GM19468 (cell line): ENCODE data around the gene TLE5.
"Not testable (repeated sequence)": the region's sequence is repeated elsewhere in the genome, so short reads cannot be mapped to it uniquely, and the experiment has no call there.

Experiments
- ATAC-seq: cut with Tn5 transposase; IDR thresholded peaks from one replicate; pipeline ENCODE4 v1.9.1; 2021; ENCODE audit warnings: mild to moderate bottlenecking, moderate library complexity, moderate number of reproducible peaks; ENCODE audit not compliant: unreplicated experiment; ENCODE audit errors: extremely low read depth

The TLE5 gene

DNA sequence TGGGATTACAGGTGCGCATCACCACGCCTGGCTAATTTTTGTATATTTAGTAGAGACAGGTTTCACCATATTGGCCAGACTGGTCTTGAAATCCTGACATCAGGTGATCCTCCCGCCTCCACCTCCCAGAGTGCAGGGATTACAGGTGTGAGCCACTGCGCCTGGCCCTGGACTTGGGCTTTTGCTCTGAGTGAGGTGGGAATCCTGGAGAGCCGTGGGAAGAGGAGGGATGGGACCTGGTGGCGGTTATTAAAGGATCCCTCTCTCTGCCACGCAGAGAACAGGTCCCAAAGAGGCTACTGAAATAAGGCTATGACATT lies 1.7 kb upstream of the TLE5 start:
- ATAC-seq, result no peak

- ATAC-seq, result no peak
These were observed 823 bp downstream of the TLE5 start for GRCh38 chr19:3061182-3062161.

DNA sequence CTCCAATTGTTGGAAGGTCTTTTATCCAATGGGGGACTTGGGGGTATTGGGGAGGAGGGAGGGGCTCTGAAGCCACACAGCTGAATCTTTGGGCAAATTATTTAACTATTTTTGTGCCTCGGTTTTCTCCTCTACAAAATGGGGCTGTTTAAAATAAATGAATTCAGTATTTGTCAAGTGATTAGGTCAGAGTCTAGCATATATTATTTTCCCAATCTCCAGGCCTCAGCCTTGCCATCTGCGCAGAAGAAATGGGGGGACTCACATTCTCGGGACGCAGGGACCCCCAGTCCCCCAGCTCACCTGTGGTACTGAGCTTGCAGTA lies 1.5 kb downstream of the TLE5 start:
- no peak for ATAC-seq

GRCh38 chr19:3059653-3060052 lies 2.6 kb downstream of the TLE5 start:
- no peak for ATAC-seq

DNA sequence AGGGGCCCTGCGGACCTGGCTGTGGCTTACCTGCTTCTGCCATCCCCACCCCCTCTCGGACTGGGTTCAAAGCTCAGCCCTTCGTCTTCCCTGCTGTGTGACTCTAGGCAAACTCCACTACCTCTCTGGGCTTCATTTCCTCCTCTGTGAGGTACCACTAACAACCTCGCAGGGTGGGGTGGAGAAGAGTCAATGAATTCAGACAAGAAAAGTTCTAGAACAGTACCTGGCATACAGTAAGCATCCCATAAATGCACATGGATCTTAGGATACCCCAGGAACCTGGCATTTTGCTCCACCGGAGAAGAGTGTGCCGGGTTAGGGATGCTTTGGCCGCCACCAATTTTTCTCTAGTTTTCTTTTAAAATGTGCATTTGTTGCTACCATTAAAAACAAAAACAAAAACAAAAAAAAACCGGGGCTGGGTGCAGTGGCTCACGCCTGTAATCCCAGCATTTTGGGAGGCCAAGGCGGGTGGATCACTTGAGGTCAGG lies 3.4 kb downstream of the TLE5 start:
- no peak for ATAC-seq

- ATAC-seq, result no peak
These were observed 4.1 kb downstream of the TLE5 start for GRCh38 chr19:3058009-3058820.

DNA sequence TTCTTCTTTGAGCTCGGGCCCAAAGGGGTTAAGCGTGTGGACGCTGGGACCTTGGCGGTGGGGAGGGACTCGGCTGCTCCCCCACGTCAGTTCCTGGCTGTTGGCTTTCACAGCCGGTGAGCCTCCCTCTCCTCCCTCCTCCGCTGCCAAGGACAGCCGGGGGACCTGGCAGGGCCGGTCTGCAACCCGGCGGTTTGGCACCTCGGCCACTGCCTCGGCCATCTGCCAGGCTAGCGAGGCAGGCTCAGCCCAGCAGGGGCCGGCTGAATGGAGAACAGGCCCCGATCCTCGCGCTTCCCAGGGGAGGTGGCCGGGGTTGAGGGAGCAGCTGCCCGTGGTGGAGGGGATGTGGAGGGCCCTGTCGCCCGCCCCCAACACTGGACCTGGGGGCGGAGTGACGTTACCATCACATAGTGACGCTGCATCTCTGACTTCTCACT lies 5.0 kb downstream of the TLE5 start:
- ATAC-seq, result no peak

DNA sequence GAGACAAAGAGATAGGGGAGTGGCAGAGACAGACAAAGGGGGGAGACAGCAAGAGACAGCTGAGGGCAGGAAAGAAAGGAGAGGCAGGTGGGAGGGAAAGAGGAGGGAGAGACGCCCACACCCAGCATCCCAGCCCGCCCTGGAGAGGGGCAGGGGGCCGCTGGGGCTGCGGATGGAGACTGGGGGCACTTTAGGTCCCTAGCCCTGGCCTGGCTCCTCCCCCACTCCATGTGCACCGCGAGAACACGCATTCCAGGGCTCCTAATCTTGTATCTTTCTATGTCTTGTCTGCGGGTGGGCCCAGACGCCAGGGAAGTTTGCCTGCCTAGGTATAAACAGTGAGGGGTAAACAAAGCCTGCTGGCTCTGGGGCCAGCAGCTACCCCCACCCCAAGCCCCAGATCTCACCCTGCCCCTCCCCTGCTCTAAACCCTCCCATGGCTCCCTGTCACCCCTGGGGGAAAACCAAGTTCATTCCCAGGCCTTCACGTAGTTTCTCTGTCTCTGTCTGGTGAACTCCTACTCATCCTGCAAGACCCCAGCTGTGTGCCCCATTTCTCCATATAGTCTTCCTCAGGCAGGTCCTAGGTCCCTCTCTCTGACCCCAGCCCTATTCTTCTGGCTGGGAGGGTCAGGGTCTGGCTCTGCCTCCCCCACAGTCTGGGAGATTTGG lies 5.7 kb downstream of the TLE5 start:
- ATAC-seq, result no peak

GRCh38 chr19:3055741-3056416 lies 6.4 kb downstream of the TLE5 start:
- no peak for ATAC-seq

GRCh38 chr19:3054972-3055740 lies 7.1 kb downstream of the TLE5 start:
- no peak for ATAC-seq

DNA sequence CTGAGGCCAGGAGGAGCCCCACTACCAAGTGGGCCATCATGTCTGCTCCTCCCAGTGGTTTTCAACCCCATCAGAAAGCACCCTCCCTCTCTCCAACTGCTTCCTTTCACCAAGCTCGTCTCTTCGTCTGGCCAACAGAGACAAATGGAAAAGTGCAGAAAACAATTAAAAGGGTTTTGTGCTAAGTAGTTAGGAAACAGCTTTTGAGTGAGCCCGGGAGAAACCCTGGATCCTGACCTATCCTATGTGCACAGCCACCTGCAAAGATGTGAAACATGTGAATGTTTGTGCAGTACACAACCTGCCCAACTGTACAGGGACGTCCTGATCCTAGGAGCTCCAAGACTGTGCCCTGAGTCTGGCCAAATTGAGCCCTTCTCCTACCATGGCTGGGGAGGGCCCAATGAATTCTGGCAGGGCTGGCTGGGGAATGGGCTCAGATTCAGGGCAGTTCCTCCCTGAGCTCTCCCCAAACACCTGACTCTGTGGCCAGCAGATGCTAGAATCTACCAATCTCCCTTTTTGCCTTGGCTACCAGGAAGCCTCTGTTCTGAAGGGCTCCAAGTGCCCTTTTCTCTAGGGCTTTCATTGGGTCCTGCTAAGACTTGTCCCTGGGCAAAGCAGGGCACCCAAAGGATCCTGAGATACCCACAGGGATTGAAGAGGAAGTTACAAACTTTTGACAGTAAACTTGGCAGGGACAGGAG lies 7.9 kb downstream of the TLE5 start:
- no peak for ATAC-seq

DNA sequence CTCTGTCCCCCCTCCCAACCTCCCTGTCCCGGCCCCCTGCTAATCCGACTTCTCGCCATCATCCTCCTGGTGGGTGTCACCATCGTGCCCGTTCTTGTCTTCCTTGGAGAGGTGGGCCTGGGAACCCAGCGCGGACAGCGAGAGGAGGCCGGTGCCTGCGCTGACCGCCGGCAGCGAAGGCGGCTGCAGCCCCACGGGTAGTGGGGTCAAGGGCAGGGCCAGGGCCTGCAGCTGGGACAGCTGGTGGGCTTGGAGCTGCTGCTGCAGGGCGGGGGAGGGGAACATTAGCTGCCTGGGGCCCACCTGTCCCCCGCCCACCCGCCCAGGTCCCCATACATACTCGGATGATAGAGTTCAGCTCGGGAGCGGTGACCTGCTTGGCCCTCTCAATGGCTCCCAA lies 8.5 kb downstream of the TLE5 start:
- no peak for ATAC-seq

- ATAC-seq, result no peak
These were observed 9.1 kb downstream of the TLE5 start for GRCh38 chr19:3053218-3053621.

DNA sequence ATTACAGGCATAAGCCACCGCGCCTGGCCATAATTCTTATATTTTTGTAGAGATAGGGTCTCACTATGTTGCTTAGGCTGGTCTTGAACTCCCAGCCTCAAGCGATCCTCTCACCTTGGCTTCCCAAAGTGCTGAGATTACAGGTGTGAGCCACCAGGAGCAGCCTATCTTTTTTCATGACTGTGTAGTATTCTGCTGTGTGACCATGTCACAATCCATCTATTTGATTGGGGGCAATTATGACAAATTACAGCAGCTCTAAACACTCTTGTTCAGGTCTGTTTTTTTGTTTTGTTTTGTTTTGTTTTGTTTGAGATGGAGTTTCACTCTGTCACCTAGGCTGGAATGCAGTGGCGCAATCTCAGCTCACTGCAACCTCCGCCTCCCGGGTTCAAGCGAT lies 12.3 kb downstream of the TLE5 start:
- ATAC-seq, result not testable (repeated sequence)

- ATAC-seq, result no peak
These were observed 13.2 kb downstream of the TLE5 start for GRCh38 chr19:3049089-3049488.

GRCh38 chr19:3048190-3048533 lies 14.1 kb downstream of the TLE5 start:
- ATAC-seq, result no peak

- ATAC-seq, result no peak
These were observed 14.7 kb downstream of the TLE5 start for GRCh38 chr19:3047496-3048189.

- ATAC-seq, result no peak
These were observed 15.4 kb downstream of the TLE5 start for GRCh38 chr19:3046698-3047495.
